H4 (cell line): ENCODE data around the gene SYNE1. TPM values are rescaled to one million over a fixed set of nuclear protein-coding genes. Genes with fewer than 3 reads are reported as not detected.
"Not testable (repeated sequence)": the region's sequence is repeated elsewhere in the genome, so short reads cannot be mapped to it uniquely, and the experiment has no call there.

Source experiments
- DNase-seq: peaks from one replicate; pipeline ENCODE4 v3.0.0-alpha.2; 2015; ENCODE audit warnings: low spot score
- total RNA-seq: library from RNA; depleted of rRNA; stranded (reverse); fragments of >200 nt; shearing (Covaris generic); gene quantifications from 2 replicates; pipeline ENCODE4 v1.2.3, GENCODE V29; 2014

Gene SYNE1
- total RNA-seq, 1 experiment from 2014 or later, result 14.3 TPM

- no peak for DNase-seq
These were observed 493.8 kb downstream of the SYNE1 start for GRCh38 chr6:152143359-152143758.

- DNase-seq, result no peak
These were observed 495.1 kb downstream of the SYNE1 start for GRCh38 chr6:152142105-152142504.

DNA sequence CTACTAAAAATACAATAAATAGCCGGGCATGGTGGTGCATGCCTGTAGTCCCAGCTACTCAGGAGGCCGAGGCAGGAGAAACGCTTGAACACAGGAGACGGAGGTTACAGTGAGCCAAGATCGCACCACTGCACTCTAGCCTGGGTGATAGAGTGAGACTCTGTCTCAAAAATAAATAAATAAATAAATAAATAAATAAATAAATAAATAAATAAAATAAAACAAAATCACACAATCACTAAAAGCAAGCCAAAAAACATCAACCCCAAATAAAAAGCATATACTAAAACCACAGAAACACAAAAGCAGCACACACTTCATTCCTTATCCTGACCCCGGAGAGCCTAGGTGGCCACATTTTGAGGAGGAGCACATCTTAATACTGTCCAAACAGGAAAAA is 498.8 kb downstream of the SYNE1 start:
- DNase-seq, result not testable (repeated sequence)

DNA sequence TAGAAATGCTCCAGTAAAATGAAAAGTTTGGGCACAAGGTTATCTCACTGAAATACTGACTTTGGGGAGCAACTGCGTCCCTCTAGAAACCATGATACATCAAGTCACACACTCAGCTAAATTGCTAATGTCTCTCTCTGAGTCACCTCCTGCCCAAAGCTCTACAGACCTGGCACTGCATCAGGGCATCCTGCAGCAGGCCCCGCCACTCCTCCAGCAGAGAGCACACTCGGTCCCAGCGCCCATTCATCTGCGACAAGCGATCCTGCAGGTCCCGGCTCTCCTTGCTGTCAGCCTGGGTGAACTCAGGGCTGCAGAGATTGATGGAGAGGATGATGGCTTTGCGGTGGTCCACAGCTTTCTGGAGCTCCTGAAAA is 500.7 kb downstream of the SYNE1 start:
- peak; percentile 50 for DNase-seq

DNA sequence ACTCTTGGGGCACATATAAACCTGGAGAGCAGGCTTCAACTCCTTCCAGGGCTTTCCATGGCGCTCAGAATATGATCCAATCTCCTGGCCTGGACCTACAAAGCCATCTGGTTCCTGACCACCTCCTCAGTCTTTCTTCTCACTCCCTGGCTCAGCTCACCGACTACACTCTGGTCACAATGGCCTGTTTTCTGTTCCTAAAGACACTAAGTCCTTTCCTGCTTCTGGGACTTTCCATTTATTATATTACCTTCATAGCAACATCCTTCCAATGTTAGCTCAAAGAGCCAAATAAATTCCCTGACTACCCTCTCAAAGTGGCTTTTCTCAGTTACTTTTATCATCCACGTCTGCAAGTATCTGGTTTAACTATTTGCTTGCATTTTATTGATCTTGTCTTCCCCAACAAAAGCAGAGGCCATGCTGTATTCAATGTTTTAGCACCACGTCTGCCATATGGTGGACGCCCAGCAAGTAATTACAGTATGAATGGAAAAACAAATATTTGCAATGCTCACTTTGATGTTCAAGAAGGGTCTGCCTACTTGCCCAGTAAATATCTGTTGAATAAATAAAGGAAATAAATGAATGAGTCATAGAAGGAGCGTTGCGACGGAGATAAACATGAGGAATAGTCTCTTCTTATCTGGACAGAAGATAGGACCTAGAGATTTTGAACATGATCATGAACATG is 501.3 kb downstream of the SYNE1 start:
- DNase-seq, result no peak

DNA sequence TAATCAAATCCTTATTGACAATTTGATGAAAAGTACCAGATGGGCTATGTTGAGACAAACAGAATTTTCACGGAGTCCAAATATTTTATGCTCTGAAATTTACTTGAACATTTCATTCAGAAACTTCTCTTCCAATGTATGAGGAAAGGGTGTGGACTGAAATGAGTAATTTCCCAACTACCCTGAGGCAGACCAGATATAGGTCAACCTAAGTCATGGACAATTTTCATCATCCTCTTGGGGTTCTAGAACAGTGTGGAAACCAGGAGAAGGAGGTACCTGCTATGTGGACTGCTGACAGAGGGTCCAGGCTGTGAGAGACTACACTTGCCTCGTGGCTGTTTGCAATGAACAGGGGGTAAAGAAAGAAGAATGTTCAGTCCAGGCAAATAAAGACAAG is 506.7 kb downstream of the SYNE1 start:
- no peak for DNase-seq

DNA sequence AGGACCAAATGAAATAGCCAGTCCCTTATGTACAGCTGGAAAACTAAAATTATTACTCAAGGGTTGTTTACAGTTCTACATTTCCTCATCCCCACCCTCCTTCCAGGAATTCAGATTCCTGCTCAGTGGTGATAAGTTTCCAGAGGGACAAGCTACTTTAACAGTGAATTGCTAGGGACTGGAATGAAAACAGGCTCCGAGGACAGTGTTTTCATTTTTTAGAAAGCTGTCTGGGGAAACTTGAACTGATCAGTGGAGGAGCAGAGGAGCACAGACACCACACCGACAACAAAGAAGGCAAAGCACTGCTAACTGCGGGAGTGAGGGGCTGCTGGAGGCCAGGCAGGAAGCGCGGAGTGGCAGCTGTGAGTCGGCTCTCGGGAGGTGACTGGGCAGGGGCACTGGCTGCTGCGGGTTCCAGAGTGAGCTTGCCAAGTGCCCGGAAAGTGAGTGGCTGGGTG is 507.4 kb downstream of the SYNE1 start:
- DNase-seq, result no peak

DNA sequence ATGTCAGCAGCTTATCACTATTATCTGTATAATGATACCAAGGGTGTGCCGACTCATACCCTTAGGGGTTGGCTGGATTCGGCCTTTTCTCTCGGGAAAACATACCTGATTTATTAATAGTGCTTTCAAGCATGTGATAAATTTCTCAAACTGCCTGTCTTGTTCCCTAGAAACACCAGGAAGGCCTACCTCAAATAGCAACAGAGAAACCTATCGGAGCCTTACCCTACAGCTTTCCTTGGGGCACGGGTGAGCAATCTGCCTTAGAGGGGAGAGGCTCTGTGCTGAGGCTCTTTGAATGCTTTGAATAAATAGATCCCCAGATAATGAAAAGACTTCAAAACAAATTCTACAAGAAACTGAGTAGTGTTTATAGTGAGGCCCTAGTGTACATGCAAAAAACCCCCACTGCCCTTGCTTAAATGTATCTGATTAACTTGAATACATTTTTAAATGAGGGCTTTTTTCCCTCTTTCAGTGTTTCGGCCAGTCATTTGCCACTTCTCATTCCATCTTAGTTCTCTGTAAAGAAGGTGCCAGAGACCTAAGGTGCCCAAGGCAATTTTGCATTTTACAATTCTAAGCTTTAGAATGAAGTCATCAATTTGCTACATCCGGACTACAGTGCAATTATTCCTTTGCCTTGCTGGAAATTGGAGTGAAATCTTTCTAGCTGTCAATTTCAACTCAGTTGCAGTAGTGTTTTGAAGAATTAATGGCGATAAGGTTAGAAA is 509.6 kb downstream of the SYNE1 start:
- no peak for DNase-seq

DNA sequence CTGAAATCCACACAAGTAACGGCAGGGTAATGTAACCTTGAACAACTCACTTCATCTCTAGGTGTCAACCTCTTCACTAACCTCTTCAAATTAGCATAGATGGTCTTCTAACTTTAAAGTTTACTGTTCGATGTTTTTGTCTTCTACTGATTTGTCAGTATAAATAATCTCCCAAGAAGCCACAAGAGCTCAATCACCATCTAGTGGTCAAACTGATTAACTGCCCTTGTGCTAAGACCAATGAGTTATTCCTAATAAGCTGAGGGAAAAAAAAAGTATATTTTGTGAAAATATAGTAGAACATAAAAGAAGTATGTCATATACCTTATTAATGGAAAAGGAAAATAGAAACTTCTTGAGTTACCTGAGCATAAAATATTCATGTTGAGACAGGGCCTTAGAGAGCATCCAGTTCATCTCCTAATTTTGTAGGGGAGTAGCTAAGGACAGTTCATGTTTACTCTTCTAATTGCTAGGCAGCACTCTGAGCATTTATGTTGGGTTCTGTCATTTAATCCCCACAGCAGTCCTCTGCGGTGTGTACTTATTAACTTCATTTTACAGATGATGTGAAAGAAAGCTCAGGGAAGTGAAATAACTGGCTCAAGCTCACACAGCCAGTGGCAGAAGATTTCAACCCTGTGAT is 512.6 kb downstream of the SYNE1 start:
- DNase-seq, result peak; percentile 32

- DNase-seq, result no peak
These were observed 514.1 kb downstream of the SYNE1 start for GRCh38 chr6:152123076-152123475.

GRCh38 chr6:152122434-152122833 is 514.7 kb downstream of the SYNE1 start:
- no peak for DNase-seq

DNA sequence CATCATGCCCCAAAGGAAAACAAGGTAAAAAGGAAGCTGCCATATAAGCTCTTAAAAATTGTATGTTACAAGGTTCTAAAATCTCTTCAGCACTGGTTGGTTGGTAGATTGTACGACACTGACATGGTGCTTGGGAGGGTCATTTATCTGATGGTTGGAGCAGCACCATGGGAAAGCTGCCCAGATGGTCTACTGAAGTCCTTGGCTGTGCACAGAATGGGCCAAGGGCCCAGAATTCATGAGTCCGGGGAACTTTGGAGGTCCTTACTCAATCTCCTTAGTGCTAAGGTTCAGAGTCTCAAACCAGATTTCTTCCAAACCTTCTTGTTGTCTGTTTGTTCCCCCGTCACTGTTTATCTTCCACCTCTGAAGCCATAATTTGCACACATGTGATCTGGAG is 515.3 kb downstream of the SYNE1 start:
- DNase-seq, result no peak

- no peak for DNase-seq
These were observed 517.3 kb downstream of the SYNE1 start for GRCh38 chr6:152119831-152120230.

DNA sequence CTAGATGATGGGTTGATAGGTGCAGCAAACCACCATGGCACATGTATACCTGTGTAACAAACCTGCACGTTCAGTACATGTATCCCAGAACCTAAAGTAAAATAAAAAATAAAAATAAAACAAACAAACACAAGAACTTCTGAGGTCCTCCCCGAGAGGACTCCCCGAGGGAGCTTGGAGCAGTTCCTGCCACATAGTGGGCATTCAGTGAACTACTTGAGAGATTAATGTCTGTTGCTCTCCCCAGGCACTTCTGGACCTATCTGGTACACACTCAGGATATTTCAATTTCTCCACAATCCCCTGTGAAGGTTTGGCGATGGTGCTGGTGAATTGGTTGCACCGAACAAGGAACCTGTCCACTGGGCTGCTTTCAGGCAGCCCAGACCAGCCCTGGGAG is 518.5 kb downstream of the SYNE1 start:
- DNase-seq, result no peak

DNA sequence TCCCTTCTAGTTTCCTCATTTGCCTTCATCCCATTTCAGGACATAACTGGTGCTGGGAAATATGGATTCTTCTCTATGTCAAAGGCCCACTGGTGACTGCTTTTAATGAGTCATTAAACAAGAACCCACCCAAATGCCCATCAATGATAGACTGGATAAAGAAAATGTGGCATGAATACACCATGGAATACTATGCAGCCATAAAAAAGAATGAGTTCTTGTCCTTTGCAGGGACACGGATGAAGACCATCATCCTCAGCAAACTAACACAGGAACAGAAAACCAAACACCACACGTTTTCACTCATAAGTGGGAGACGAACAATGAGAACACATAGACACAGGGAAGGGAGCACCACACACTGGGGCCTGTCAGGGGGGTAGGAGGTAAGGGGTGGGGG is 518.9 kb downstream of the SYNE1 start:
- DNase-seq, result no peak

- DNase-seq, result no peak
These were observed 519.7 kb downstream of the SYNE1 start for GRCh38 chr6:152117156-152118133.

DNA sequence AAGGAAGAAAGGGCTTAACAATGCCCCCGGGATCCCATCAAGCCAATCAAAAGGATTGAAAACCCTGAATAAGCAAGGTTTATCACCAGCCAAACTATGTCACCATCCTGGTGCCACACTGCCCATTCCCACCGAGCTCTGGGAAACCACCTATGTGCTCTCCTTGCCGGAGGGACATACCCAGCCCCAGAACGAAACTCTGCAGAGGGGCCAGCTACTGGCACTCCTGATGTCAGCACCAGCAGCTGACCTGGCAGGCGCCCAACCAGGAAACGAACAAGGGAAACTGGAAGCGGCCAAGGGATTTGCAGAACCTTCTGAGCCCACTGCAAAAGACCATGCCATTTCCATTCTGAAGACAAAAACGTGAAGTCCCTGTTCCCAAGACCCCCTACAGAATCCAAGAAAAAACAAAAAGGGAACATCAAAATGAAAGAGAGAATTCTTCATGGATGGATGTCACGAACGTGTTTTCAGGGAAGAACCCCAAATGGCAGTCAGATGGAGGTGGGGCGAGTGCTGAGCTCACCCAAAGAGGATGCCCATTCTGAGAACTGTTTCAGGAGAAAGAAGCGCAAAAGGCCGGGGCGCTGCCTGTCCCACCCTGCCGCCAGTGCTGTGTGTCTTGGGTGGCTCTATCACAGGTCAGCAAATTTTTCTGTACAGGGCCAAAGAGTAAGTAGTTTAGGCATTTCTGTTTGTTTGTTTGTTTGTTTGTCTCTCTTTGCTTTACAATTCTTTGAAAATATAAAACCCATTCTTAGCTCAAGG is 524.5 kb downstream of the SYNE1 start:
- no peak for DNase-seq

DNA sequence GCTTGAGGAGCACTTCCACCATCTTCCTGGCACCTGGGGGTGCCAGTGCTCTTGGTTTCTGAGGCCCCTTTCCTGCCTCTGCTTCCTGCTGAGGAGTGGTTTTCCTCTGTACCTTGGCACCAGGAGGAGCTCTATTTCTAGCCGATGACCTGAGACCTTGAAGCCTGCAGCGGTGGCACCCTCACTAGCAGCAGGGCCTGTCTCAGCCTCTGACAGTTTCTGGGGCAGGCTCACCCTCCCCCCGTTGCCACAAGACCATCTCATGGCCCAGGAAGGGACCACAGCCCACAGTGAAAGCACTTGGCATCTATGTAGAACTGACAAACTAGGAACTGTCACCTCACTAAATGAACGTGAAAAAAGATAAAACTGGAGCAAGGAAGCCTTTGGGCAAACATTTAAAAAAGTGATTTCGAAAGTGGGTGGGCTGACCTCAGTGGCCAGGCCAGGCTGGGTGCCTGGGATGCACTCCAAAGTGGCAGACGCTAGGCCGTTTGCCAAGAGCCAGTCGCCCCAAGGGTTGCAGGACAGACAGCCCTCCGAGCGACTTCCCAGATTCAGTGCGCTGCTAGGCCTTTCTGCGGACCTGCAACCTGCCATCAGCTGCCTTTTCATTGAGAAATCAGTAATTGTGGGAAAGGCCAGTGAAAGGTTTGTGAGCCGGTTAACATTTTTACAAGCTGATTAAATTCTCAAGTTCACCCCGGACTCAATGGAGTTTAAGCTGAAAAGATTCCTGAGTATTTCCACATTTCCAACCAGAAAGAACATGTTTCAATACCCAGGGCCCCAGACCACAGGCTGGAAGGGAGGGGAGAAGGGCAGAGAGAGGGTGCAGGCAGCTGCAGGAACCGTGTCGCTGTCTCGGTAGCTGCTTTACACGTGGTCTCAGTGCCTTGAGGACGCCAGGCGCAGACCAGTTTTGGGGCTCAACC is 526.0 kb downstream of the SYNE1 start:
- peak; percentile 16 for DNase-seq

DNA sequence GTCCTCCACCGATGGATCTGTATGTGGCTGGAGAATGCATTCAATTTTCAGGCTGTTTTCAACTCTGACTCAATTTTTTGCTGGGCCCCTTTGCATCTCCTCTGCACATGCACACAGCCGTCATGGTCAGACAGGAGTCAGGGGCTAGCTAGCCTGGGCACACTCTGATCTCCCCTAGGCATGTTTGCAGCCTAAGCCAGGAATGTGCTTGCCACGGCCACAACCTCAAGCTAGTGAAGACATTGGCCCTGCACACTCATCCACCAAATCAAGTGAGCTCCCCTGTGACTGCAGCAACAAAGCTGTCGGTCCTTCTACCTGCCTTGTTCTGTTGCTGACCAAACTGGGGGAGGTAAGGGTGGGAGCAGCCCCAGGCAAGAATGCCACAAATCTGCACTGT is 529.2 kb downstream of the SYNE1 start:
- DNase-seq, result no peak

DNA sequence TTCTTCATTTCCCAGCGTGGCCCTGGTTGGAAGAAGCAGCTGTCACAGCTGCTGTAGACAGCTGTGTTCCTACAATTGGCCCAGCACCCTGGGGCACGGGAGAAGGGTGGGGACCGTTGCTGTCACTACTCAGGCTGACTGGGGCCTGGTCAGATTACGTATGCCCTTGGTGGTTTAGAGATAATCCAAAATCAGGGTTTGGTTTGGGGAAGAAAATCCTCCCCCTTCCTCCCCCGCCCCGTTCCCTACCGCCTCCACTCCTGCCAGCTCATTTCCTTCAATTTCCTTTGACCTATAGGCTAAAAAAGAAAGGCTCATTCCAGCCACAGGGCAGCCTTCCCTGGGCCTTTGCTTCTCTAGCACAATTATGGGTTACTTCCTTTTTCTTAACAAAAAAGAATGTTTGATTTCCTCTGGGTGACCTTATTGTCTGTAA is 537.0 kb downstream of the SYNE1 start:
- DNase-seq, result peak; percentile 50
